Loucy (cell line): ENCODE data around the gene IGSF6.

Experiments used
- H2AFZ ChIP-seq: fragments of 200-600 bp; sonication (generic); 2 replicates; pipeline ENCODE4 v1.6.0; 2016; ENCODE audit warnings: antibody characterized with exemption, mild to moderate bottlenecking, low read length, moderate library complexity
- H3F3A ChIP-seq: fragments of 200-600 bp; 2 replicates; pipeline ENCODE4 v1.6.0; 2016; ENCODE audit warnings: antibody characterized with exemption, low read depth, mild to moderate bottlenecking
- H3K27me3 ChIP-seq: fragments of 200-600 bp; sonication (generic); 2 replicates; pipeline ENCODE4 v1.6.1; 2014; ENCODE audit warnings: low read length, mild to moderate bottlenecking; ENCODE audit not compliant: insufficient read depth, poor library complexity, severe bottlenecking
- H3K36me3 ChIP-seq: fragments of 200-600 bp; sonication (generic); 2 replicates; pipeline ENCODE4 v1.6.1; 2016; ENCODE audit warnings: low read length; ENCODE audit not compliant: insufficient read depth
- H3K4me1 ChIP-seq: fragments of 200-600 bp; sonication (generic); 2 replicates; pipeline ENCODE4 v1.5.1; 2014; ENCODE audit warnings: low read length, mild to moderate bottlenecking; ENCODE audit not compliant: insufficient read depth, poor library complexity, severe bottlenecking
- H3K4me2 ChIP-seq: fragments of 200-600 bp; sonication (generic); 2 replicates; pipeline ENCODE4 v1.6.0; 2014; ENCODE audit warnings: antibody characterized with exemption, low read length, low read depth, mild to moderate bottlenecking; ENCODE audit not compliant: poor library complexity, severe bottlenecking
- H3K4me3 ChIP-seq: fragments of 200-600 bp; sonication (generic); 2 replicates; pipeline ENCODE4 v1.5.1; 2014; ENCODE audit warnings: low read length, mild to moderate bottlenecking, mixed read lengths; ENCODE audit not compliant: poor library complexity, severe bottlenecking
- H3K79me2 ChIP-seq: fragments of 200-600 bp; sonication (generic); 2 replicates; pipeline ENCODE4 v1.6.1; 2014; ENCODE audit warnings: low read length; ENCODE audit not compliant: insufficient read depth
- H3K9ac ChIP-seq: fragments of 200-600 bp; sonication (generic); 2 replicates; pipeline ENCODE4 v1.6.0; 2014; ENCODE audit warnings: mild to moderate bottlenecking, low read depth, low read length, moderate library complexity; ENCODE audit not compliant: poor library complexity, severe bottlenecking
- H3K9me2 ChIP-seq: fragments of 200-600 bp; sonication (generic); replicated peaks from 2 replicates; pipeline ENCODE4 v1.6.1; 2016; ENCODE audit warnings: low read depth, low read length, mixed read lengths
- H3K9me3 ChIP-seq: fragments of 200-600 bp; sonication (generic); 2 replicates; pipeline ENCODE4 v1.6.1; 2014; ENCODE audit warnings: mild to moderate bottlenecking, antibody characterized with exemption, low read length, low read depth; ENCODE audit not compliant: insufficient read depth
- H4K20me1 ChIP-seq: fragments of 200-600 bp; sonication (generic); 2 replicates; pipeline ENCODE4 v1.6.0; 2014; ENCODE audit warnings: antibody characterized with exemption, low read length, mild to moderate bottlenecking; ENCODE audit not compliant: insufficient read depth, poor library complexity, severe bottlenecking
- EZH2phosphoT487 ChIP-seq: fragments of 200-600 bp; IDR thresholded peaks from 2 replicates; pipeline ENCODE4 v1.6.1; 2018; ENCODE audit warnings: antibody characterized with exemption, mild to moderate bottlenecking, moderate library complexity, borderline replicate concordance
- TF ChIP-seq, protein P1 (sequence below): fragments of 200-600 bp; sonication (generic); conservative IDR thresholded peaks from 2 replicates; pipeline ENCODE4 v1.5.1; 2014; ENCODE audit warnings: mild to moderate bottlenecking, antibody characterized with exemption, low read length

IGSF6 gene

DNA sequence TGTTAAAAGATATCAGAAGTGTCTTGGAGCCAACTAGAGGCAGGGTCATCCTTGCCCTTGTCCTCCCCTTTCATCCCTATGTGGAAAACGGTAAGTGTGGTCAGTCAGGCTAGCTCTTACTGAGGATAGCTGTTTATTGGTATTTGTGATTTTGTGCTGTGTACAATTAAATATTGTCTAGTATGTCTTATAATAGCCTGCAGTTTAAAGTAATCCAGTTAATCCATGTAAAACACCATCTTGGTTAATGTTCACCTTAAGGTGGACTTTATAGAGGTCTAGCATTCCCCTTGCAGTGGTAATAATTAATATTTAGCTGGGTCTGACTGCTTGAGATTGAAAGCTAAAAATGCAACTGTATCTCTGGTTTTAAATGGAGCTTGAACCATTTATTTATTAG is 27.4 kb downstream of the IGSF6 start:
- Histone ChIP-seq H3K9ac (no peak overlapping the region), H3K79me2 (peaks cover 49% of the 10 kb centered on the region), H3K9me2 (no peaks in the 10 kb centered on the region), H3K4me3 (no peak overlapping the region), H3K4me1 (peaks cover 23% of the 10 kb centered on the region), H2AFZ (no peak overlapping the region), H4K20me1 (no peaks in the 10 kb centered on the region), H3K36me3 (peaks cover 58% of the 10 kb centered on the region), H3K9me3 (no peaks in the 10 kb centered on the region), H3K4me2 (no peak overlapping the region), H3K27me3 (no peaks in the 10 kb centered on the region), H3F3A (peaks cover 13% of the 10 kb centered on the region)
- TF ChIP-seq EZH2phosphoT487 = no peak
- TF ChIP-seq, protein P1, sequence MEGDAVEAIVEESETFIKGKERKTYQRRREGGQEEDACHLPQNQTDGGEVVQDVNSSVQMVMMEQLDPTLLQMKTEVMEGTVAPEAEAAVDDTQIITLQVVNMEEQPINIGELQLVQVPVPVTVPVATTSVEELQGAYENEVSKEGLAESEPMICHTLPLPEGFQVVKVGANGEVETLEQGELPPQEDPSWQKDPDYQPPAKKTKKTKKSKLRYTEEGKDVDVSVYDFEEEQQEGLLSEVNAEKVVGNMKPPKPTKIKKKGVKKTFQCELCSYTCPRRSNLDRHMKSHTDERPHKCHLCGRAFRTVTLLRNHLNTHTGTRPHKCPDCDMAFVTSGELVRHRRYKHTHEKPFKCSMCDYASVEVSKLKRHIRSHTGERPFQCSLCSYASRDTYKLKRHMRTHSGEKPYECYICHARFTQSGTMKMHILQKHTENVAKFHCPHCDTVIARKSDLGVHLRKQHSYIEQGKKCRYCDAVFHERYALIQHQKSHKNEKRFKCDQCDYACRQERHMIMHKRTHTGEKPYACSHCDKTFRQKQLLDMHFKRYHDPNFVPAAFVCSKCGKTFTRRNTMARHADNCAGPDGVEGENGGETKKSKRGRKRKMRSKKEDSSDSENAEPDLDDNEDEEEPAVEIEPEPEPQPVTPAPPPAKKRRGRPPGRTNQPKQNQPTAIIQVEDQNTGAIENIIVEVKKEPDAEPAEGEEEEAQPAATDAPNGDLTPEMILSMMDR = no peak

DNA sequence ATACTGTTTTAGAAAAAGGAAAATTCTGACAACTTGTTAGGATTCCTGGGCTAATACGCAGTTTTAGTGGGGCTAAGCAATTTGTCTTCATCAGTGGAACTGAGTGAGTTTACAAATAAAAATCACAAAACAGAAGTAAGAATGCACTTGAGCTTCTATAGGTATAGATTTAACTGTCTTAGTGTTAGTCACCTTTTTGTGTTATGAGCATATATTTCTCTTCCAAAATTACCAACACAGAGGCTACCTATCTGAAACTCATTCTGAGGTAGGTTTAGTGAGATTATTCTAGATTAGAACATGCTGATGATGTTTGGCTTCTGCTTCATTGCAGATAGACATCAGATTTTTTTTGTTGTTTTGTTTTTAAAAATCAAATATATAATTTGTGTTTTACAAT is 29.9 kb downstream of the IGSF6 start:
- H3K4me1 ChIP-seq = peaks cover 23% of the 10 kb centered on the region
- H3K36me3 ChIP-seq = peaks cover 55% of the 10 kb centered on the region
- H3K9me3 ChIP-seq = no peaks in the 10 kb centered on the region
- no peak overlapping the region for H3K9ac ChIP-seq
- no peak overlapping the region for H3K4me2 ChIP-seq
- TF ChIP-seq EZH2phosphoT487 = no peak
- TF ChIP-seq, protein P1 = no peak
- no peaks in the 10 kb centered on the region for H3K9me2 ChIP-seq
- H3K27me3 ChIP-seq = no peaks in the 10 kb centered on the region
- H3K4me3 ChIP-seq = no peak overlapping the region
- H4K20me1 ChIP-seq = no peaks in the 10 kb centered on the region
- H3F3A ChIP-seq = peaks cover 13% of the 10 kb centered on the region
- peaks cover 50% of the 10 kb centered on the region for H3K79me2 ChIP-seq
- H2AFZ ChIP-seq = no peak overlapping the region

DNA sequence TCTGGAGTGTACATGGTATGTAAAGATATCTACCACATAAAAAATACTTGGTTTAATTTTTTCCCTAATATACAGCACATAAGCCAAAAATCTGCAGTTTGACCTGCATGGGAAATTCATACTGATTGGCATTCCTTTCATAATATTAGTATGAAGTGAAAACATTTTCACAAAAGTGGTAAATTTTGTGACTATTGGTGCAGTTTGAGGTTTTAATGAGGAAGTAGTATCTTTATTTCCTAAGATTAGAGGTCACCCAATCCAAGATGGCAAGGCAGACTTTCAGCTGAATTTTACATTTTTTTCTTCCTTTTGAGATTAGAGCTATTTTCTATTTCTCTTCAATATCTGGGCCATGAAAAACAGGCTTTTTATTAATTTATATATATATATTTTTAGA is 31.8 kb downstream of the IGSF6 start:
- peaks cover 55% of the 10 kb centered on the region for H3K36me3 ChIP-seq

More for the DNA sequence above, 31.8 kb downstream of the IGSF6 start:
- H3K4me1 ChIP-seq = peaks cover 21% of the 10 kb centered on the region
- TF ChIP-seq, protein P1 = no peak
- no peak for TF ChIP-seq EZH2phosphoT487
- no peak overlapping the region for H3K4me3 ChIP-seq
- H3F3A ChIP-seq = peaks cover 7% of the 10 kb centered on the region; the same call in 1 of the 2 replicates
- H3K9me2 ChIP-seq = no peaks in the 10 kb centered on the region
- peaks cover 7% of the 10 kb centered on the region for H4K20me1 ChIP-seq
- H3K9me3 ChIP-seq = no peaks in the 10 kb centered on the region
- no peaks in the 10 kb centered on the region for H3K27me3 ChIP-seq
- H3K79me2 ChIP-seq = peaks cover 65% of the 10 kb centered on the region
- H3K9ac ChIP-seq = no peak overlapping the region
- H2AFZ ChIP-seq = no peak overlapping the region
- no peak overlapping the region for H3K4me2 ChIP-seq
